HG02759 (cell line): ENCODE data around the gene RTN4R.

Experiments
- ATAC-seq: cut with Tn5 transposase; IDR thresholded peaks from one replicate; pipeline ENCODE4 v1.9.1; 2021; ENCODE audit warnings: mild to moderate bottlenecking, moderate library complexity; ENCODE audit not compliant: unreplicated experiment

RTN4R gene

GRCh38 chr22:20243537-20244249, 24.4 kb downstream of the RTN4R start:
- ATAC-seq = no peak

- ATAC-seq = no peak
Observed at GRCh38 chr22:20243176-20243536, 25.0 kb downstream of the RTN4R start.

- no peak for ATAC-seq
Observed at GRCh38 chr22:20242393-20243175, 25.5 kb downstream of the RTN4R start.

- ATAC-seq = no peak
Observed at GRCh38 chr22:20241579-20242392, 26.3 kb downstream of the RTN4R start.

GRCh38 chr22:20240900-20241299, 27.2 kb downstream of the RTN4R start:
- ATAC-seq = no peak

GRCh38 chr22:20240447-20240764, 27.7 kb downstream of the RTN4R start:
- no peak for ATAC-seq

- ATAC-seq = no peak
Observed at GRCh38 chr22:20239676-20240446, 28.3 kb downstream of the RTN4R start.

- no peak for ATAC-seq
Observed at GRCh38 chr22:20238901-20239675, 29.0 kb downstream of the RTN4R start.

GRCh38 chr22:20238536-20238900, 29.6 kb downstream of the RTN4R start:
- ATAC-seq = no peak

- no peak for ATAC-seq
Observed at GRCh38 chr22:20237480-20238440, 30.4 kb downstream of the RTN4R start.

- ATAC-seq = no peak
Observed at GRCh38 chr22:20236052-20236717, 31.9 kb downstream of the RTN4R start.

- no peak for ATAC-seq
Observed at GRCh38 chr22:20235389-20235991, 32.6 kb downstream of the RTN4R start.

GRCh38 chr22:20234760-20235388, 33.2 kb downstream of the RTN4R start:
- no peak for ATAC-seq

GRCh38 chr22:20234314-20234682, 33.8 kb downstream of the RTN4R start:
- no peak for ATAC-seq

- ATAC-seq = no peak
Observed at GRCh38 chr22:20233351-20234313, 34.5 kb downstream of the RTN4R start.

GRCh38 chr22:20232781-20233180, 35.3 kb downstream of the RTN4R start:
- ATAC-seq = no peak

GRCh38 chr22:20232237-20232598, 35.9 kb downstream of the RTN4R start:
- ATAC-seq = no peak
